ENCODE results near the gene CEMIP.
"Not testable (repeated sequence)": the region's sequence is repeated elsewhere in the genome, so short reads cannot be mapped to it uniquely, and the experiment has no call there.

Gene CEMIP

GRCh38 chr15:80761754-80762153 lies 17.4 kb upstream of the CEMIP start:
- no peak for DNase-seq (ENCODE audit: low read depth)

GRCh38 chr15:80763235-80763634 lies 15.9 kb upstream of the CEMIP start:
- not testable (repeated sequence) for DNase-seq (ENCODE audit: low read depth)

- DNase-seq (ENCODE audit: low read depth): no peak
Observed at GRCh38 chr15:80764535-80764934, 14.6 kb upstream of the CEMIP start.

GRCh38 chr15:80766275-80766674 lies 12.9 kb upstream of the CEMIP start:
- DNase-seq (ENCODE audit: low read depth): no peak

- DNase-seq (ENCODE audit: low read depth): no peak
Observed at GRCh38 chr15:80768158-80768557, 11.0 kb upstream of the CEMIP start.

GRCh38 chr15:80769153-80769828 lies 9.9 kb upstream of the CEMIP start:
- DNase-seq (ENCODE audit: low read depth): no peak

- no peak for DNase-seq (ENCODE audit: low read depth)
Observed at GRCh38 chr15:80769829-80770705, 9.1 kb upstream of the CEMIP start.

- DNase-seq (ENCODE audit: low read depth): no peak
Observed at GRCh38 chr15:80773122-80773551, 6.0 kb upstream of the CEMIP start.

GRCh38 chr15:80773792-80774352 lies 5.3 kb upstream of the CEMIP start:
- no peak for DNase-seq (ENCODE audit: low read depth)

- DNase-seq (ENCODE audit: low read depth): no peak
Observed at GRCh38 chr15:80774486-80774885, 4.7 kb upstream of the CEMIP start.

- DNase-seq (ENCODE audit: low read depth): no peak
Observed at GRCh38 chr15:80775338-80775737, 3.8 kb upstream of the CEMIP start.

- DNase-seq (ENCODE audit: low read depth): peak; percentile 48
Observed at GRCh38 chr15:80776420-80777045, 2.6 kb upstream of the CEMIP start.

GRCh38 chr15:80777137-80777536 lies 2.0 kb upstream of the CEMIP start:
- no peak for DNase-seq (ENCODE audit: low read depth)

- no peak for DNase-seq (ENCODE audit: low read depth)
Observed at GRCh38 chr15:80777826-80778620, 1.1 kb upstream of the CEMIP start.

- DNase-seq (ENCODE audit: low read depth): no peak
Observed at GRCh38 chr15:80778621-80778963, 578 bp upstream of the CEMIP start.

GRCh38 chr15:80779658-80780415 lies 667 bp downstream of the CEMIP start:
- DNase-seq (ENCODE audit: low read depth): no peak

- DNase-seq (ENCODE audit: low read depth): no peak
Observed at GRCh38 chr15:80780416-80781221, 1.4 kb downstream of the CEMIP start.

GRCh38 chr15:80783260-80783659 lies 4.1 kb downstream of the CEMIP start:
- DNase-seq (ENCODE audit: low read depth): no peak

GRCh38 chr15:80785335-80785734 lies 6.2 kb downstream of the CEMIP start:
- no peak for DNase-seq (ENCODE audit: low read depth)

GRCh38 chr15:80785811-80786354 lies 6.7 kb downstream of the CEMIP start:
- DNase-seq (ENCODE audit: low read depth): no peak

All from activated T-cell treated with anti-CD3 and anti-CD28 coated beads for 48 hours (primary cell).